ENCODE measurements around the gene PTPRG. TPM values are rescaled to one million over a fixed set of nuclear protein-coding genes. Genes with fewer than 3 reads are reported as not detected.

The PTPRG gene
- total RNA-seq, 3 donors from 2014 or later (not counting 1 experiment from before 2014, with no cell fraction given), result 1.0 to 2.9 (median 2.5) TPM

- ATAC-seq (no peak), DNase-seq (no peak)
- no peak for TF ChIP-seq CTCF (IDR thresholded peaks at IDR 0.05)
- Mint-ChIP-seq H3K27me3 (ENCODE audit: low read depth in 2 of 2) (peaks cover 11 to 35% of the 10 kb centered on the region in 2 donors), H3K4me1 (no peaks in the 10 kb centered on the region), H3K4me3 (peak overlapping the region; percentile 42), H3K9me3 (no peaks in the 10 kb centered on the region), H3K27ac (no peak overlapping the region), H3K36me3 (no peaks in the 10 kb centered on the region)
- intact Hi-C loops (cut with micrococcal nuclease), result no loop called here
- Histone ChIP-seq H3K36me3 (ENCODE audit: control insufficient read depth, insufficient read depth, low read length) (no peaks in the 10 kb centered on the region), H3K4me3 (ENCODE audit: low read length) (no peak overlapping the region), H3K27me3 (ENCODE audit: control insufficient read depth, insufficient read depth, low read length) (peaks cover 19% of the 10 kb centered on the region), H3K4me1 (ENCODE audit: control insufficient read depth, insufficient read depth, low read length) (peaks cover 8% of the 10 kb centered on the region), H3K27ac (ENCODE audit: low read length) (no peak overlapping the region), H3K9me3 (ENCODE audit: control insufficient read depth, insufficient read depth, low read length) (no peaks in the 10 kb centered on the region)
- 6% methylated on average over 50 of the region's 52 CpGs for WGBS (ENCODE audit: insufficient coverage)
Observed at GRCh38 chr3:61563313-61564271, 2.2 kb downstream of the PTPRG start.

- Mint-ChIP-seq H3K36me3 (no peaks in the 10 kb centered on the region), H3K4me1 (no peaks in the 10 kb centered on the region), H3K27me3 (ENCODE audit: low read depth in 2 of 2) (peaks cover 2 to 27% of the 10 kb centered on the region in 2 donors), H3K27ac (no peak overlapping the region), H3K9me3 (no peaks in the 10 kb centered on the region), H3K4me3 (no peak overlapping the region)
- no peak for TF ChIP-seq CTCF (IDR thresholded peaks at IDR 0.05)
- peak in 2 of 3 donors; percentile 45 to 47 for ATAC-seq
- H3K27me3 ChIP-seq (ENCODE audit: control insufficient read depth, insufficient read depth, low read length), result peaks cover 12% of the 10 kb centered on the region
- no peak overlapping the region for H3K27ac ChIP-seq (ENCODE audit: low read length)
- no peaks in the 10 kb centered on the region for H3K9me3 ChIP-seq (ENCODE audit: control insufficient read depth, insufficient read depth, low read length)
- no peak overlapping the region for H3K4me3 ChIP-seq (ENCODE audit: low read length)
- 12% methylated on average over 40 of the region's 40 CpGs for WGBS (ENCODE audit: insufficient coverage)
- peaks cover 8% of the 10 kb centered on the region for H3K4me1 ChIP-seq (ENCODE audit: control insufficient read depth, insufficient read depth, low read length)
- intact Hi-C loops (cut with micrococcal nuclease), result no loop called here
- H3K36me3 ChIP-seq (ENCODE audit: control insufficient read depth, insufficient read depth, low read length), result no peaks in the 10 kb centered on the region
- no peak for DNase-seq
Observed at GRCh38 chr3:61564395-61565059, 3.2 kb downstream of the PTPRG start.

GRCh38 chr3:61565569-61565968 lies 4.2 kb downstream of the PTPRG start:
- ATAC-seq, result no peak
- no peaks in the 10 kb centered on the region for H3K9me3 Mint-ChIP-seq

More at GRCh38 chr3:61565569-61565968, 4.2 kb downstream of the PTPRG start:
- no peaks in the 10 kb centered on the region for H3K36me3 Mint-ChIP-seq
- no peaks in the 10 kb centered on the region for H3K4me1 Mint-ChIP-seq
- H3K4me3 Mint-ChIP-seq, result no peak overlapping the region
- H3K27ac Mint-ChIP-seq, result no peak overlapping the region
- DNase-seq, result no peak
- peaks cover 0 to 22% of the 10 kb centered on the region in 2 donors for H3K27me3 Mint-ChIP-seq (ENCODE audit: low read depth in 2 of 2)
- intact Hi-C loops (cut with micrococcal nuclease), result no loop called here
- Histone ChIP-seq H3K27ac (ENCODE audit: low read length) (no peak overlapping the region), H3K27me3 (ENCODE audit: control insufficient read depth, insufficient read depth, low read length) (peaks cover 9% of the 10 kb centered on the region), H3K36me3 (ENCODE audit: control insufficient read depth, insufficient read depth, low read length) (no peaks in the 10 kb centered on the region), H3K4me3 (ENCODE audit: low read length) (no peak overlapping the region), H3K4me1 (ENCODE audit: control insufficient read depth, insufficient read depth, low read length) (peaks cover 5% of the 10 kb centered on the region), H3K9me3 (ENCODE audit: control insufficient read depth, insufficient read depth, low read length) (no peaks in the 10 kb centered on the region)
- 94% methylated on average over 2 of the region's 4 CpGs for WGBS (ENCODE audit: insufficient coverage)
- no peak for TF ChIP-seq CTCF (IDR thresholded peaks at IDR 0.05)

Data from natural killer cell (primary cell).